ENCODE data around the gene NOD2. TPM values are rescaled to one million over a fixed set of nuclear protein-coding genes. Genes with fewer than 3 reads are reported as not detected.

Gene NOD2
- total RNA-seq, 1 experiment from 2014 or later = 5.4 TPM

- Histone ChIP-seq H4K20me1 (ENCODE audit: insufficient read depth) (no peaks in the 10 kb centered on the region), H2AFZ (ENCODE audit: low read depth, low read length, poor library complexity, severe bottlenecking) (no peak within 1 kb of the TSS), H3K4me1 (ENCODE audit: control insufficient read depth in 1 of 2, insufficient read depth in 2 of 2, low read length in 2 of 2) (no peaks in the 10 kb centered on the region), H3K9me3 (ENCODE audit: control insufficient read depth in 1 of 2, insufficient read depth in 1 of 2, low read depth in 1 of 2, low read length in 2 of 2) (no peaks in the 10 kb centered on the region), H3K36me3 (ENCODE audit: control insufficient read depth in 1 of 2, insufficient read depth in 2 of 2, low read length in 2 of 2) (no peaks in the 10 kb centered on the region), H3K27me3 (ENCODE audit: insufficient read depth, low read length) (no peaks in the 10 kb centered on the region), H3K79me2 (ENCODE audit: insufficient read depth, low read length) (no peaks in the 10 kb centered on the region), H3K4me3 (replicated peaks in 1 of 2; ENCODE audit: low read depth in 1 of 2, low read length in 2 of 2) (no peak within 1 kb of the TSS), H3K4me2 (ENCODE audit: low read length) (no peak within 1 kb of the TSS), H3K27ac (ENCODE audit: low read depth, low read length) (no peak within 1 kb of the TSS), H3K9me2 (ENCODE audit: insufficient read depth) (no peaks in the 10 kb centered on the region), H3K9ac (ENCODE audit: low read length) (no peak within 1 kb of the TSS)
- CTCF ChIA-PET = interaction anchor here (1.2 kb wide), 1 partner anchor 16 kb away, joined by 4 read pairs; no protein-coding TSS in a partner anchor
- intact Hi-C loops (cut with micrococcal nuclease) = no loop called here
- ATAC-seq (no peak), DNase-seq (ENCODE audit: low read depth, low spot score) (no peak)
- no peak for TF ChIP-seq CEBPB (IDR thresholded peaks at IDR 0.05; ENCODE audit: low read depth)
- TF ChIP-seq ELF1 (IDR thresholded peaks at IDR 0.05; ENCODE audit: borderline replicate concordance, low read depth) = no peak
- TF ChIP-seq YY1 (IDR thresholded peaks at IDR 0.05; ENCODE audit: extremely low read depth, insufficient replicate concordance, low read depth, low read length) = no peak
- TF ChIP-seq POLR2AphosphoS5 (IDR thresholded peaks at IDR 0.05; ENCODE audit: low read depth, low read length) = no peak
- TF ChIP-seq TCF7L2 (IDR thresholded peaks at IDR 0.05; ENCODE audit: borderline replicate concordance, extremely low read depth, insufficient read depth, insufficient read length) = no peak
- no peak for TF ChIP-seq MAX (IDR thresholded peaks at IDR 0.05)
- no peak for TF ChIP-seq EZH2phosphoT487 (IDR thresholded peaks at IDR 0.05; ENCODE audit: borderline replicate concordance)
- no peak for TF ChIP-seq EZH2 (IDR thresholded peaks at IDR 0.05)
- TF ChIP-seq REST (IDR thresholded peaks at IDR 0.05; ENCODE audit: low read depth) = no peak
- TF ChIP-seq CBX3 (IDR thresholded peaks at IDR 0.05; ENCODE audit: low read depth) = no peak
- no peak for TF ChIP-seq RAD21 (IDR thresholded peaks at IDR 0.05; ENCODE audit: low read depth)
- TF ChIP-seq ZNF274 (IDR thresholded peaks at IDR 0.05; ENCODE audit: low read depth, low read length) = no peak
- TF ChIP-seq ATF3 (IDR thresholded peaks at IDR 0.05) = no peak
- no peak for TF ChIP-seq FOSL1 (IDR thresholded peaks at IDR 0.05; ENCODE audit: low read depth)
- POLR2A ChIA-PET = no interaction called here
- RAD21 ChIA-PET (ENCODE audit: low non-redundant PET in 1 of 2, low total read pairs in 2 of 2, uncharacterized antibody in 2 of 2, unreplicated experiment in 2 of 2) = no interaction called here
- no TSS peak for BruUV-seq (replicated peaks)
Measured at GRCh38 chr16:50681021-50681885, 12.2 kb upstream of the NOD2 start, which contains the start of gene SNX20. Gene SNX20, minus strand, starts transcription at chr16:50681312. Its CDS starts 3,786 bp downstream, at chr16:50677526.
